ENCODE measurements around the gene RITA1. TPM values are rescaled to one million over a fixed set of nuclear protein-coding genes. Genes with fewer than 3 reads are reported as not detected.

The RITA1 gene
- total and polyA plus RNA-seq, 2 donors from 2014 or later, result 14.6 to 31.6 TPM

DNA sequence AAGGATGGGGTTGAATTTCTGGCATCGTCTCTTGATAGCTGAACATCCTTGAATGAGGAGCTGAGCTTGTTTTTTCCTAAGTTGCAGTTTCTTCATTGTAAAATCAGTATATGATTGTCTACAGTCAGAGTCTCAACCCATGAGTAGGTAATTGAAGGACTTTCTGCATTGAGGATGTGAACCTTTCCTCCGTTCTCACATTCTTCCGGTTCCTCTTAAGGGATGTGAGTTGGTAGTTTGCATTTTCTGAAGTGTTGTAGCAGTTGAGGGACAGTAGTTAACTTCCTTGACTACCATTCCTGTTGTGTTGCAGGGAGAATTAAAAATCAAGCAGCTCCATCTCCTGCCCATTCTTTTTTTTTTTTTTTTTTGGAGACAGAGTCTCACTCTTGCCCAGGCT, 54.9 kb downstream of the RITA1 start:
- TF ChIP-seq, protein P1, sequence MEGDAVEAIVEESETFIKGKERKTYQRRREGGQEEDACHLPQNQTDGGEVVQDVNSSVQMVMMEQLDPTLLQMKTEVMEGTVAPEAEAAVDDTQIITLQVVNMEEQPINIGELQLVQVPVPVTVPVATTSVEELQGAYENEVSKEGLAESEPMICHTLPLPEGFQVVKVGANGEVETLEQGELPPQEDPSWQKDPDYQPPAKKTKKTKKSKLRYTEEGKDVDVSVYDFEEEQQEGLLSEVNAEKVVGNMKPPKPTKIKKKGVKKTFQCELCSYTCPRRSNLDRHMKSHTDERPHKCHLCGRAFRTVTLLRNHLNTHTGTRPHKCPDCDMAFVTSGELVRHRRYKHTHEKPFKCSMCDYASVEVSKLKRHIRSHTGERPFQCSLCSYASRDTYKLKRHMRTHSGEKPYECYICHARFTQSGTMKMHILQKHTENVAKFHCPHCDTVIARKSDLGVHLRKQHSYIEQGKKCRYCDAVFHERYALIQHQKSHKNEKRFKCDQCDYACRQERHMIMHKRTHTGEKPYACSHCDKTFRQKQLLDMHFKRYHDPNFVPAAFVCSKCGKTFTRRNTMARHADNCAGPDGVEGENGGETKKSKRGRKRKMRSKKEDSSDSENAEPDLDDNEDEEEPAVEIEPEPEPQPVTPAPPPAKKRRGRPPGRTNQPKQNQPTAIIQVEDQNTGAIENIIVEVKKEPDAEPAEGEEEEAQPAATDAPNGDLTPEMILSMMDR (IDR thresholded peaks at IDR 0.05; ENCODE audit: borderline replicate concordance, extremely low read depth, insufficient read depth), result no peak
- Histone ChIP-seq H3K27me3 (ENCODE audit: control insufficient read depth, insufficient read depth, low read length) (no peaks in the 10 kb centered on the region), H3K4me1 (ENCODE audit: control insufficient read depth in 2 of 3, insufficient read depth in 2 of 3, low read depth in 1 of 3, low read length in 3 of 3) (peaks cover 11 to 75% (median 66%) of the 10 kb centered on the region in 3 donors), H3K9ac (ENCODE audit: low read length in 3 of 3) (peak overlapping the region in 1 of 3 donors; percentile 1), H3K9me3 (ENCODE audit: control insufficient read depth in 2 of 3, insufficient read depth in 1 of 3, low read length in 3 of 3) (no peaks in the 10 kb centered on the region), H3K36me3 (ENCODE audit: control insufficient read depth in 2 of 3, insufficient read depth in 3 of 3, low read length in 3 of 3) (peaks cover 0 to 6% (median 2%) of the 10 kb centered on the region in 3 donors), H3K4me3 (ENCODE audit: low read length in 3 of 3) (peak overlapping the region in 2 of 3 donors; percentile 7 to 13), H3K27ac (ENCODE audit: low read depth in 2 of 2, low read length in 2 of 2) (peak overlapping the region; percentile 76 to 88)
- intact Hi-C loops (cut with DNase I), result no loop called here
- no peak for DNase-seq
- FAIRE-seq, result no peak

DNA sequence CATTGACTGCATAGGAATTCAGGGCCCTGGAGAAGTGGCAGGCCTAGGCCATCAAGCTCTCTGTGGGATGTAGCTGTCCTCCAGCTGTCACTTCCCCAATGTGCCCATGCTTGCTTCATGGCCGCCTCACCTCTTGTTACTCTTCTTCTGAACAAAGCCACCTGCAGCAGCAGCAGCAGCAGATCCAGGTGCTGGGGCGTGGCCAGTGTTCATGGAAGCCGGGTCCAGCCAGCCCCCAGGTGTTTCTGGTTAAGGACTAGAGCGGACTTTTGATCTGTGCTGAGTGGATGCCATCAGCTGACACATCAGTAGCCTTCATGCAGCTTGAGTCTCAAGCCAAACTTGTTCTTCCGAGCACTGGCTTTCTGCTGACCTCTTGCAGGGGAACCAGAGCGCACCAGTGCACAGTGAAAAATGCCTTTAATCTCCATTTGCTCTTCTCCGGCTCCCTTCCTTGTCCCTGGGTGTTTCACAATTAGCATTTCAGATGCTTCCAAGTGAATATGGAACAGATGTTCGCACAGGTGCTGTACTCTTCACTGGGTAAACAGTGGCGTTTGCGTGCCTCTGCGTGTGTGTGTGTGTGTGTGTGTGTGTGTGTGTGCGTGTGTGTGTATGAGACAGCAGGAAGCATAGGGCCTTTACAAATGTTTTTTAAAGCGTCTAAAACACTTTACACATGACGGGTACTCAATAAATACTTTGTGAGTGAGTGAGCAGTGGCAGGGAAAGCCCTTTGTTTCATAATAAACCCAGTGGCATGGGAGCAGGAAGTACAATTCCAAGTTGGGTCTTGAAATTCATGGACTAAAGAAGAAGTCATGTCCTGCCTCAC, 55.9 kb downstream of the RITA1 start:
- Histone ChIP-seq H3K4me3 (ENCODE audit: low read length in 3 of 3) (no peak overlapping the region), H3K4me1 (ENCODE audit: control insufficient read depth in 2 of 3, insufficient read depth in 2 of 3, low read depth in 1 of 3, low read length in 3 of 3) (peaks cover 19 to 77% (median 73%) of the 10 kb centered on the region in 3 donors), H3K27me3 (ENCODE audit: control insufficient read depth, insufficient read depth, low read length) (no peaks in the 10 kb centered on the region), H3K27ac (ENCODE audit: low read depth in 2 of 2, low read length in 2 of 2) (peak overlapping the region; percentile 88 to 92), H3K9me3 (ENCODE audit: control insufficient read depth in 2 of 3, insufficient read depth in 1 of 3, low read length in 3 of 3) (no peaks in the 10 kb centered on the region), H3K36me3 (ENCODE audit: control insufficient read depth in 2 of 3, insufficient read depth in 3 of 3, low read length in 3 of 3) (peaks cover 0 to 2% (median 0%) of the 10 kb centered on the region in 3 donors), H3K9ac (ENCODE audit: low read length in 3 of 3) (peak overlapping the region in 1 of 3 donors; percentile 2)
- FAIRE-seq, result no peak
- TF ChIP-seq, protein P1 (IDR thresholded peaks at IDR 0.05; ENCODE audit: borderline replicate concordance, extremely low read depth, insufficient read depth), result no peak
- intact Hi-C loops (cut with DNase I), result no loop called here
- DNase-seq, result peak in 4 of 5 donors; percentile 46 to 89 (median 67)

Small RNA genes within 50 kb of the gene (microRNA-seq; reads per million reads assigned to microRNA genes)
- gene MIR7106, result not detected

Other genes with a start within 250 kb of the RITA1 start
- 15.6 TPM for gene OAS3, start 247.2 kb upstream of the RITA1 start, total RNA-seq
- 2.5 TPM for gene OAS3, start 247.2 kb upstream of the RITA1 start, polyA plus RNA-seq (ENCODE audit: insufficient read depth, low read depth, low replicate concordance)
- 11.7 TPM for gene OAS2, start 207.2 kb upstream of the RITA1 start, total RNA-seq
- 5.0 TPM for gene OAS2, start 207.2 kb upstream of the RITA1 start, polyA plus RNA-seq (ENCODE audit: insufficient read depth, low read depth, low replicate concordance)
- gene DTX1, start 129.0 kb upstream of the RITA1 start, total RNA-seq, result 4.9 TPM
- 7.3 TPM for gene DTX1, start 129.0 kb upstream of the RITA1 start, polyA plus RNA-seq (ENCODE audit: insufficient read depth, low read depth, low replicate concordance)
- 58.3 TPM for gene RASAL1, start 50.0 kb upstream of the RITA1 start, total RNA-seq
- gene RASAL1, start 50.0 kb upstream of the RITA1 start, polyA plus RNA-seq (ENCODE audit: insufficient read depth, low read depth, low replicate concordance), result 23.5 TPM
- 2.4 TPM for gene CFAP73, start 36.0 kb upstream of the RITA1 start, total RNA-seq
- 0.52 TPM for gene CFAP73, start 36.0 kb upstream of the RITA1 start, polyA plus RNA-seq (ENCODE audit: insufficient read depth, low read depth, low replicate concordance)
- gene DDX54, start 243 bp upstream of the RITA1 start, total RNA-seq, result 62.0 TPM
- 55.4 TPM for gene DDX54, start 243 bp upstream of the RITA1 start, polyA plus RNA-seq (ENCODE audit: insufficient read depth, low read depth, low replicate concordance)
- gene TPCN1, start 35.7 kb downstream of the RITA1 start, total RNA-seq, result 93.3 TPM
- 38.4 TPM for gene TPCN1, start 35.7 kb downstream of the RITA1 start, polyA plus RNA-seq (ENCODE audit: insufficient read depth, low read depth, low replicate concordance)
- gene SLC8B1, start 149.4 kb downstream of the RITA1 start, total RNA-seq, result 61.5 TPM
- 18.6 TPM for gene SLC8B1, start 149.4 kb downstream of the RITA1 start, polyA plus RNA-seq (ENCODE audit: insufficient read depth, low read depth, low replicate concordance)
- gene PLBD2, start 172.9 kb downstream of the RITA1 start, total RNA-seq, result 37.9 TPM
- gene PLBD2, start 172.9 kb downstream of the RITA1 start, polyA plus RNA-seq (ENCODE audit: insufficient read depth, low read depth, low replicate concordance), result 12.1 TPM
- 1.0 TPM for gene SDS, start 218.2 kb downstream of the RITA1 start, total RNA-seq
- gene SDS, start 218.2 kb downstream of the RITA1 start, polyA plus RNA-seq (ENCODE audit: insufficient read depth, low read depth, low replicate concordance), result not detected
- 22.8 TPM for gene SDSL, start 236.7 kb downstream of the RITA1 start, total RNA-seq
- gene SDSL, start 236.7 kb downstream of the RITA1 start, polyA plus RNA-seq (ENCODE audit: insufficient read depth, low read depth, low replicate concordance), result 116 TPM

All from kidney (tissue), 14 donors.